A549 treated with AZD2906 at 1 μM for 4 hours (cell line): ENCODE results near the gene TMEM130. TPM values are rescaled to one million over a fixed set of nuclear protein-coding genes. Genes with fewer than 3 reads are reported as not detected.

Experiments used
- total RNA-seq: library from RNA; stranded (reverse); fragments of 200-300 nt; extraction: Qiagen RNA extraction; gene quantifications from 5 replicates; pipeline ENCODE4 v1.2.3, GENCODE V29; 2022

The TMEM130 gene, protein sequence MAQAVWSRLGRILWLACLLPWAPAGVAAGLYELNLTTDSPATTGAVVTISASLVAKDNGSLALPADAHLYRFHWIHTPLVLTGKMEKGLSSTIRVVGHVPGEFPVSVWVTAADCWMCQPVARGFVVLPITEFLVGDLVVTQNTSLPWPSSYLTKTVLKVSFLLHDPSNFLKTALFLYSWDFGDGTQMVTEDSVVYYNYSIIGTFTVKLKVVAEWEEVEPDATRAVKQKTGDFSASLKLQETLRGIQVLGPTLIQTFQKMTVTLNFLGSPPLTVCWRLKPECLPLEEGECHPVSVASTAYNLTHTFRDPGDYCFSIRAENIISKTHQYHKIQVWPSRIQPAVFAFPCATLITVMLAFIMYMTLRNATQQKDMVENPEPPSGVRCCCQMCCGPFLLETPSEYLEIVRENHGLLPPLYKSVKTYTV
- total RNA-seq, result 0.30 to 0.59 TPM (median 0.38 TPM) in 5 replicates

DNA sequence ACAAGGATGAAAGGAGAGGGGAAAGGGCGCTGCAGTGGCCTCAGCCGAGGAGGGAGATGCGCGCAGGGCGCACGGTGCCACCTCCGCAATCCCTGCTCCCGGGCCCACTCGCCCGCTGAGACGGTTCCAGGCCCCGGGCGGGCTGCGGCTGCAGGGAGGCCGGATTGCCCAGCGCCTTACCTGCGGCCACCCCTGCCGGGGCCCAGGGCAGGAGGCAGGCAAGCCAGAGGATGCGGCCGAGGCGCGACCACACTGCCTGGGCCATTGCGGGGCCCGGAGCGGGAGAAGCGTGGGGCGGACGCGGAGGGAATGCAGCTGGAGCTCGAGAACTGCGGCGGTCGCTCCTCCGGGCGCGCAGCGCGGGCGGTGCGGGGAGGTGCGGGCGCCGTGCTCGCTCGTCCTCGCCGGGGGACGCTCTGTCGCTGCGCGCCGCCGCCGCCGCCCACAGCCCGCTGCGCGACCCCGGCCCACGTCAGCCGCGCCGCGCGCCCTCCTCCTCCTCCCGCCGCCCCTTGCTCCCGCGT lies at the start of gene TMEM130:
Gene TMEM130 (minus strand): TSS at position 418 of the 524 bp plus-strand sequence. CDS start 153 bp downstream, at position 265.

DNA sequence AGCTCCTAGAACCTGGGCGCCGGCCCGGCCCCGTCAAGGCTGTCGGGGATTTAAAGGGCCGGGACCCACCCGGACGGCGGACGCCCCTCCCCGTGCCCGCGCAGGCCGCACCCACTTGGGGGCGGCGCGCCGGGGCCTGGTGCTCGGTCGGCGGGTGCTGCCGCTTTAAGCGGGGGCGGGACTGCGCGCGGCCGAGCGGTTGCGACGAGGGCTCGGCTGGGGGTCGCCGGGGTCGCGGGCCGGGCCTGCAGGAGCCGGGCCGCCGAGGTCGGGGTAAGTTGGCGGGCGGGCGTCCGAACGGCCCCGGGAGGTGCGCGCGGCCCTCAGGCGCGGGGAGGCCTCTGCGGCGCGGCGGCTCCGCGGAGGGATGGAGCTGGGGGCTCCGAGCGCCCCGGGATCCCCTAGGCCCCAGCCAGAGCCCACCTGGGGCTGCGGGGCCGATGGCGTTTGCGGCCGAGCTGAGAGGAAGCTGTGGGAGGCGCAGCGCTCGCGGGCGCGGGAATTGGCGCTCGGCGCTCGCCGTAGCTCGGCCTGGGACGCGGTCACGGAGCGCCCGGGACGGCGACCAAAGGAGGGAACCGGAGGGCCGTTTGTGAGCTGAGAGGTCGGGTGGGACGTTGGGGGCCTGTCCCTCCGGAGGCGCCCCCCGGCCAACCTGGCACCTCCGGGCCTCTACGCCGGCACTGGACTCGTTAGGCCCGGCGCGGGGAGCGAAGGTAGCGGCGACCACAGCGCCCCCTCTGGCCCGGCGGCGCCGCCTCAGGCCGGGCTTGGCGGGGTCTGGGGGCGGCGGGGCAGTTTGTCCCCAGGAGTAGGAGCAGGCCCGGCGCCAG lies 8.8 kb upstream of the TMEM130 start, which contains the start of gene TRRAP:
Gene TRRAP (plus strand): TSS at position 168 of the 833 bp plus-strand sequence. CDS start 2,619 bp downstream, outside the sequence.

Other genes with a start within 250 kb of the TMEM130 start
- gene TRRAP, start 8.5 kb upstream of the TMEM130 start, total RNA-seq, result 14.7 to 17.8 TPM (median 16.2 TPM) in 5 replicates